Cardiac muscle cell (in vitro differentiated cells and primary cell): Measurements from ENCODE around the gene SH2D2A. TPM values are rescaled to one million over a fixed set of nuclear protein-coding genes. Genes with fewer than 3 reads are reported as not detected.

Experiments
- DNase-seq, 2 donors: peaks; one replicate each; pipeline versions ENCODE4 v3.0.0 to v3.0.0-alpha.2; 2010 to 2017; ENCODE audit warnings: low read depth in 1 of 2, low spot score in 1 of 2
- H3K27ac ChIP-seq: fragments of 200-600 bp; sonication (generic); 2 replicates; pipeline ENCODE4 v1.5.1; 2016
- H3K27me3 ChIP-seq: fragments of 200-600 bp; sonication (generic); 2 replicates; pipeline ENCODE4 v1.6.0; 2016; ENCODE audit warnings: control low read depth
- H3K36me3 ChIP-seq: fragments of 200-600 bp; sonication (generic); 2 replicates; pipeline ENCODE4 v1.5.1; 2016; ENCODE audit warnings: control low read depth
- H3K4me1 ChIP-seq: fragments of 200-600 bp; sonication (generic); 2 replicates; pipeline ENCODE4 v1.8.1; 2017; ENCODE audit warnings: low read depth, mild to moderate bottlenecking, mixed run types
- H3K4me3 ChIP-seq: fragments of 200-600 bp; sonication (generic); 2 replicates; pipeline ENCODE4 v1.5.1; 2016; ENCODE audit warnings: mild to moderate bottlenecking
- H3K9me3 ChIP-seq: fragments of 200-600 bp; sonication (generic); 2 replicates; pipeline ENCODE4 v1.5.1; 2017; ENCODE audit warnings: low read depth, mild to moderate bottlenecking, control low read depth
- polyA plus RNA-seq: library from polyadenylated mRNA; unstranded; fragments of >200 nt; fragmentation: Nextera tagmentation; extraction: Ambion mirVana; gene quantifications from 2 replicates; pipeline ENCODE4 v1.2.1, GENCODE V29; 2016
- total RNA-seq: library from RNA; depleted of rRNA; stranded (reverse); fragments of >200 nt; gene quantifications from 2 replicates; pipeline ENCODE4 v1.2.3, GENCODE V29; 2016
- TF ChIP-seq, protein P1 (sequence below): IDR thresholded peaks from 2 replicates; pipeline ENCODE4 v1.5.1; 2012; ENCODE audit warnings: low read depth, mild to moderate bottlenecking, low read length

The SH2D2A gene
- total and polyA plus RNA-seq, 2 experiments from 2014 or later, result 1.1 to 2.7 TPM

DNA sequence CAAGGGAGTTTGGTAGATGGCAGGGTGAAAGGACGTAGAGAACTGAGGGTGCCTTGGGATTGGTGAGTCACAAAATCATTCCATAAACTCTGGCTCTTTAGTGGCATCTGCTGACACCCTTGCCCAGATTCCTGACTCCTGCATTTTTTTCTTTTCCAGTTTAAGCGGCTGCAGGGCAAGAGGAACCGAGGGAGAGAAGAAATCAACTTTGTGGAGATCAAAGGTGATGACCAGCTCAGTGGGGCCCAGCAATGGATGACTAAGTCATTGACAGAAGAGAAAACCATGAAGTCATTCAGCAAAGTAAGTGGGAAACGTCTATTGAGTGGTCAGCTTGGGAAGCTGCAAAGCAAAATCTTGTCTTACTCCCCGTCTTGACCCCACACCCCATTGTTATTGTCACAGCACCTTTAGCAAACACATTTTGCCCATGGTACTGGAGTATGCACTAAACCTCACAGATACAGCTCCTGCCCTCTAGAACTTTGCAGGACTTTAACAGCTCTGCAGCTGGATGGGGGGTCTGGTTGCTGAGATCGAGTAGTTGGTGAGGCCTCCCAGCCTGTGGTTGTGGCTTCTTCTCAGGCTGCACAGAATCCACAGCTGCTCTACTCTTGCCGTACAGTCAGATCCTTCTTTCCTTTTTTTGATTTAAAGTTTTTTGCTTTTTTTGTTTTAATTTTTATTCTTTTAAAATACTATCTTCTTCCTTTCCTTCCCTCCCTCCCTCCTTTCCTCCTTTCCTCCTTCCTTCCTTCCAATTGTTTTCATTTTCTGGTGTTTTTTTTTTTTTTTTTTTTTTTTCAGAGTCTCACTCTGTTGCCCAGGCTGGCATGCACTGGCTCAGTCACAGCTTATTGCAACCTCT is 21.9 kb downstream of the SH2D2A start:
- Histone ChIP-seq H3K9me3 (no peaks in the 10 kb centered on the region), H3K36me3 (peaks cover 63% of the 10 kb centered on the region), H3K27me3 (no peaks in the 10 kb centered on the region), H3K4me1 (no peaks in the 10 kb centered on the region), H3K27ac (peak overlapping the region; percentile 23), H3K4me3 (no peak overlapping the region)
- TF ChIP-seq, protein P1, sequence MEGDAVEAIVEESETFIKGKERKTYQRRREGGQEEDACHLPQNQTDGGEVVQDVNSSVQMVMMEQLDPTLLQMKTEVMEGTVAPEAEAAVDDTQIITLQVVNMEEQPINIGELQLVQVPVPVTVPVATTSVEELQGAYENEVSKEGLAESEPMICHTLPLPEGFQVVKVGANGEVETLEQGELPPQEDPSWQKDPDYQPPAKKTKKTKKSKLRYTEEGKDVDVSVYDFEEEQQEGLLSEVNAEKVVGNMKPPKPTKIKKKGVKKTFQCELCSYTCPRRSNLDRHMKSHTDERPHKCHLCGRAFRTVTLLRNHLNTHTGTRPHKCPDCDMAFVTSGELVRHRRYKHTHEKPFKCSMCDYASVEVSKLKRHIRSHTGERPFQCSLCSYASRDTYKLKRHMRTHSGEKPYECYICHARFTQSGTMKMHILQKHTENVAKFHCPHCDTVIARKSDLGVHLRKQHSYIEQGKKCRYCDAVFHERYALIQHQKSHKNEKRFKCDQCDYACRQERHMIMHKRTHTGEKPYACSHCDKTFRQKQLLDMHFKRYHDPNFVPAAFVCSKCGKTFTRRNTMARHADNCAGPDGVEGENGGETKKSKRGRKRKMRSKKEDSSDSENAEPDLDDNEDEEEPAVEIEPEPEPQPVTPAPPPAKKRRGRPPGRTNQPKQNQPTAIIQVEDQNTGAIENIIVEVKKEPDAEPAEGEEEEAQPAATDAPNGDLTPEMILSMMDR, result no peak
- no peak for DNase-seq

DNA sequence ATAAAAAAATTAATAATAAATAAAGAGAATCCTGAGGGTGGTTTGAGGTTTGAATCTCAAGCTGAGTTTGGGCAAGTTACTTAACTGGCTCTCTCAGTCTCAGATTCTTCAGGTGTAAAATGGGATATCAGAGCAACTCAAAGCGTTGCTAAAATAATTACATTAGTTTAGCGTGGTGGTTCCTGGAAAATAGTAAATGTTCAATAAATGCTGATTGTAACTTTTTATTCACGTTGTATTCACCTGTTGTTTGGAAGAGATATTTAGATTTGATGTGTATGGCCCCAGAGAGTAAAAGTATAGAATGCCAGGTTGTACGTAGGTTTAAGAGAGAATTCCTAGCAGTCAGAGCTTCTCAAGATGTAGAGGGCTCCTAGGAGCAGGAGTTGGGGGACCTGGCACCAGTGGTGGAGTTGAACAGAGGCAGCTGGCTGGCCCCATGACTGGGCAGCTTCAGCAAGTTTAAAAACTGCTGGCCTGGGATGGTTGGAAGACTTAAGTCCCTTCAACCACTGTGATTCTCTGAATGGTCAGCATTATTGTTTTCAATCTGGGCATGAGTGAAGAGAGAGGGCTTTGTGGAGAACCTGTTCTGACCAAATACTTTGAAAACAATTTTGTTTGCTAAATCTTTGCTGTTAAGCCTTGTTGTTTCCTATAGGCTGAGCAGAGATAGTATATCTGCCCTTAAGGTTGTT is 26.9 kb downstream of the SH2D2A start:
- TF ChIP-seq, protein P1, result no peak
- DNase-seq, result no peak
- Histone ChIP-seq H3K27ac (no peak overlapping the region), H3K9me3 (no peaks in the 10 kb centered on the region), H3K4me3 (no peak overlapping the region), H3K4me1 (no peaks in the 10 kb centered on the region), H3K27me3 (no peaks in the 10 kb centered on the region), H3K36me3 (peaks cover 56% of the 10 kb centered on the region)

DNA sequence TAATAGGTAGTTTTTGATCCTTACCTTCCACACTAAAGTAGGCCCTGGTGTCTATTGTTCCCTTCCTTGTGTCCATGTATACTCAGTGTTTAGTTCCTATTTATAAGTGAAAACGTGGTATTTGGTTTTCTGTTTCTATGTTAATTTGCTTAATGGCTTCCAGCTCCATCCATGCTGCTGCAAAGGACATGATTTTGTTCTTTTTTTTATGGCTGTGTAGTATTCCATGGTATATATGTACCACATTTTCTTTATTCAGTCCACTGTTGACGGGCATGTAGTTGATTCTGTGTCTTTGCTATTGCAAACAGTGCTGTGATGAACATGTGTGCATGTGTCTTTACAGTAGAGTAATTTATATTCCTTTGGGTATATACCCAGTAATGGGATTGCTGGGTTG is 28.5 kb downstream of the SH2D2A start:
- peaks cover 55% of the 10 kb centered on the region for H3K36me3 ChIP-seq
- no peak overlapping the region for H3K4me3 ChIP-seq
- no peaks in the 10 kb centered on the region for H3K27me3 ChIP-seq
- no peak for DNase-seq
- no peaks in the 10 kb centered on the region for H3K9me3 ChIP-seq
- no peaks in the 10 kb centered on the region for H3K4me1 ChIP-seq
- TF ChIP-seq, protein P1, result no peak
- H3K27ac ChIP-seq, result no peak overlapping the region

DNA sequence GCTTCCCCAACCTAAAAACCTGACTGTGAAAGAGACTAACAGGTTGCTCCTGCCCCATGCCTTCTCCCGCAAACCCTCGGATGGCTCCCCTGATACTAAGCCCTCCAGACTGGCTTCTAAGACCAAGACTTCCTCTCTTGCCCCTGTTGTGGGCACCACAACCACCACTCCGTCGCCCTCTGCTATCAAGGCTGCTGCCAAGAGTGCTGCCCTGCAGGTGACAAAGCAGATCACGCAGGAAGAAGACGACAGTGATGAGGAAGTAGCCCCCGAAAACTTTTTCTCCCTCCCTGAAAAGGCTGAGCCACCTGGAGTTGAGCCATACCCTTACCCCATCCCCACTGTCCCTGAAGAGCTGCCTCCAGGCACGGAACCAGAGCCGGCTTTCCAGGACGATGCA is 30.0 kb downstream of the SH2D2A start:
- Histone ChIP-seq H3K9me3 (no peaks in the 10 kb centered on the region), H3K36me3 (peaks cover 50% of the 10 kb centered on the region), H3K27me3 (no peaks in the 10 kb centered on the region), H3K4me3 (no peak overlapping the region), H3K4me1 (no peaks in the 10 kb centered on the region), H3K27ac (no peak overlapping the region)
- TF ChIP-seq, protein P1, result no peak
- DNase-seq, result no peak

DNA sequence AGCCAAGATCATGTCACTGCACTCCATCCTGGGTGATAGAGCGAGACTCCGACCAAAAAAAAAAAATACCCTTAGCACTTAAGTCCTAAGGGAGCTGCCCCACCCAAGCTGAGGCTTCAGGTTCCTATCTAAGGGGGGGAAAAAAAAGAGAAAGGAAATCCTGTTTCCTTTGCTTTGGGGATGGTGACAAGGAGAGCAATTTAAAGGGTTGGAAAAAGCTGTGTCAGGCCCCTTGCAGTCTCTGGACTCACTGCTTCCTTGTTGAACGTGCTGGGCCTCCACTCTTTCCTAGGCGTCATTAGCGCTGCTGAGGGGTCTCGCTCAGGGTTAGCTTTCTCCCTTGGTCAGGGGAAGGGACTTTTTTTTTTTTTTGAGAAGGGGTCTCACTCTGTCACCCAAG is 31.2 kb downstream of the SH2D2A start:
- no peak for DNase-seq
- peaks cover 43% of the 10 kb centered on the region for H3K36me3 ChIP-seq
- TF ChIP-seq, protein P1, result no peak
- H3K4me3 ChIP-seq, result no peak overlapping the region
- no peak overlapping the region for H3K27ac ChIP-seq
- no peaks in the 10 kb centered on the region for H3K27me3 ChIP-seq
- no peaks in the 10 kb centered on the region for H3K9me3 ChIP-seq
- H3K4me1 ChIP-seq, result no peaks in the 10 kb centered on the region
